ENCODE data around the gene GPN3. TPM values are rescaled to one million over a fixed set of nuclear protein-coding genes. Genes with fewer than 3 reads are reported as not detected.

Gene GPN3
- total and polyA plus RNA-seq, 2 of the 8 experiments (the other 6 are each of a cell fraction or from before 2014, with no cell fraction given) = 49.7 to 52.9 TPM

DNA sequence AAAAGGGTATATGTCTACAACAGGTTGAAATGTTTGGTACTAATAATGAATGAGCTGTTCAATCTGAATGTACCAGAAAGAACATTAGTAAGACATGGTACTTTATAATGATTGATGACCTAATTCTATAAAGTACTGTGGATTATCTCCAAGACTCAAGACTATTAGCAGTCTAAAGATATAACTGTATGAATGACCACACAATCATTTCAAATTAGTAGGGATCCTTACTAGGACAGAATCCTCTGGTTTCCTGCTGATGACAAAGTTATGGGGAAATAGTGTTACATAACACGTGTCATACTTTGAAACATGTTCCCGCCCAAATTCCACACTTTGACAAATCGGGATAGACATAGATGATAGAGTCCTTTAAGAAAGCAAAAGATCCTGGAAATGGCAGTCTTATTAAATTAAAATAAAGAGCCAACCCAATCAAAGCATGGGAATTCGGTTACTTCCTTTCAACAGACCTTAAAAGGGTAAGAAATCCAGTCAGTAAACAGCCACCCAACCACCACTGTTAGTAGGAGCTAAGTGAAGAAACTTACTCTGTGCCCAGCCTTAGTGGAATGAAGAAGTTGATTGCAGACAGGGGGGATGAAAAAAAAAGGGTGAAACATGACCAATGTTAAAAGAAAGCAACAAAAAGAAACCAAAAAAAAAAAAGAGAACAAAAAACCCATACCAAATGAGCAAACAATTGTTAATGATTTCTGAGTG lies 31.1 kb upstream of the GPN3 start (continued):
- TF ChIP-seq, protein P1, sequence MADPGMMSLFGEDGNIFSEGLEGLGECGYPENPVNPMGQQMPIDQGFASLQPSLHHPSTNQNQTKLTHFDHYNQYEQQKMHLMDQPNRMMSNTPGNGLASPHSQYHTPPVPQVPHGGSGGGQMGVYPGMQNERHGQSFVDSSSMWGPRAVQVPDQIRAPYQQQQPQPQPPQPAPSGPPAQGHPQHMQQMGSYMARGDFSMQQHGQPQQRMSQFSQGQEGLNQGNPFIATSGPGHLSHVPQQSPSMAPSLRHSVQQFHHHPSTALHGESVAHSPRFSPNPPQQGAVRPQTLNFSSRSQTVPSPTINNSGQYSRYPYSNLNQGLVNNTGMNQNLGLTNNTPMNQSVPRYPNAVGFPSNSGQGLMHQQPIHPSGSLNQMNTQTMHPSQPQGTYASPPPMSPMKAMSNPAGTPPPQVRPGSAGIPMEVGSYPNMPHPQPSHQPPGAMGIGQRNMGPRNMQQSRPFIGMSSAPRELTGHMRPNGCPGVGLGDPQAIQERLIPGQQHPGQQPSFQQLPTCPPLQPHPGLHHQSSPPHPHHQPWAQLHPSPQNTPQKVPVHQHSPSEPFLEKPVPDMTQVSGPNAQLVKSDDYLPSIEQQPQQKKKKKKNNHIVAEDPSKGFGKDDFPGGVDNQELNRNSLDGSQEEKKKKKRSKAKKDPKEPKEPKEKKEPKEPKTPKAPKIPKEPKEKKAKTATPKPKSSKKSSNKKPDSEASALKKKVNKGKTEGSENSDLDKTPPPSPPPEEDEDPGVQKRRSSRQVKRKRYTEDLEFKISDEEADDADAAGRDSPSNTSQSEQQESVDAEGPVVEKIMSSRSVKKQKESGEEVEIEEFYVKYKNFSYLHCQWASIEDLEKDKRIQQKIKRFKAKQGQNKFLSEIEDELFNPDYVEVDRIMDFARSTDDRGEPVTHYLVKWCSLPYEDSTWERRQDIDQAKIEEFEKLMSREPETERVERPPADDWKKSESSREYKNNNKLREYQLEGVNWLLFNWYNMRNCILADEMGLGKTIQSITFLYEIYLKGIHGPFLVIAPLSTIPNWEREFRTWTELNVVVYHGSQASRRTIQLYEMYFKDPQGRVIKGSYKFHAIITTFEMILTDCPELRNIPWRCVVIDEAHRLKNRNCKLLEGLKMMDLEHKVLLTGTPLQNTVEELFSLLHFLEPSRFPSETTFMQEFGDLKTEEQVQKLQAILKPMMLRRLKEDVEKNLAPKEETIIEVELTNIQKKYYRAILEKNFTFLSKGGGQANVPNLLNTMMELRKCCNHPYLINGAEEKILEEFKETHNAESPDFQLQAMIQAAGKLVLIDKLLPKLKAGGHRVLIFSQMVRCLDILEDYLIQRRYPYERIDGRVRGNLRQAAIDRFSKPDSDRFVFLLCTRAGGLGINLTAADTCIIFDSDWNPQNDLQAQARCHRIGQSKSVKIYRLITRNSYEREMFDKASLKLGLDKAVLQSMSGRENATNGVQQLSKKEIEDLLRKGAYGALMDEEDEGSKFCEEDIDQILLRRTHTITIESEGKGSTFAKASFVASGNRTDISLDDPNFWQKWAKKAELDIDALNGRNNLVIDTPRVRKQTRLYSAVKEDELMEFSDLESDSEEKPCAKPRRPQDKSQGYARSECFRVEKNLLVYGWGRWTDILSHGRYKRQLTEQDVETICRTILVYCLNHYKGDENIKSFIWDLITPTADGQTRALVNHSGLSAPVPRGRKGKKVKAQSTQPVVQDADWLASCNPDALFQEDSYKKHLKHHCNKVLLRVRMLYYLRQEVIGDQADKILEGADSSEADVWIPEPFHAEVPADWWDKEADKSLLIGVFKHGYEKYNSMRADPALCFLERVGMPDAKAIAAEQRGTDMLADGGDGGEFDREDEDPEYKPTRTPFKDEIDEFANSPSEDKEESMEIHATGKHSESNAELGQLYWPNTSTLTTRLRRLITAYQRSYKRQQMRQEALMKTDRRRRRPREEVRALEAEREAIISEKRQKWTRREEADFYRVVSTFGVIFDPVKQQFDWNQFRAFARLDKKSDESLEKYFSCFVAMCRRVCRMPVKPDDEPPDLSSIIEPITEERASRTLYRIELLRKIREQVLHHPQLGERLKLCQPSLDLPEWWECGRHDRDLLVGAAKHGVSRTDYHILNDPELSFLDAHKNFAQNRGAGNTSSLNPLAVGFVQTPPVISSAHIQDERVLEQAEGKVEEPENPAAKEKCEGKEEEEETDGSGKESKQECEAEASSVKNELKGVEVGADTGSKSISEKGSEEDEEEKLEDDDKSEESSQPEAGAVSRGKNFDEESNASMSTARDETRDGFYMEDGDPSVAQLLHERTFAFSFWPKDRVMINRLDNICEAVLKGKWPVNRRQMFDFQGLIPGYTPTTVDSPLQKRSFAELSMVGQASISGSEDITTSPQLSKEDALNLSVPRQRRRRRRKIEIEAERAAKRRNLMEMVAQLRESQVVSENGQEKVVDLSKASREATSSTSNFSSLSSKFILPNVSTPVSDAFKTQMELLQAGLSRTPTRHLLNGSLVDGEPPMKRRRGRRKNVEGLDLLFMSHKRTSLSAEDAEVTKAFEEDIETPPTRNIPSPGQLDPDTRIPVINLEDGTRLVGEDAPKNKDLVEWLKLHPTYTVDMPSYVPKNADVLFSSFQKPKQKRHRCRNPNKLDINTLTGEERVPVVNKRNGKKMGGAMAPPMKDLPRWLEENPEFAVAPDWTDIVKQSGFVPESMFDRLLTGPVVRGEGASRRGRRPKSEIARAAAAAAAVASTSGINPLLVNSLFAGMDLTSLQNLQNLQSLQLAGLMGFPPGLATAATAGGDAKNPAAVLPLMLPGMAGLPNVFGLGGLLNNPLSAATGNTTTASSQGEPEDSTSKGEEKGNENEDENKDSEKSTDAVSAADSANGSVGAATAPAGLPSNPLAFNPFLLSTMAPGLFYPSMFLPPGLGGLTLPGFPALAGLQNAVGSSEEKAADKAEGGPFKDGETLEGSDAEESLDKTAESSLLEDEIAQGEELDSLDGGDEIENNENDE (IDR thresholded peaks at IDR 0.05; ENCODE audit: insufficient replicate concordance, low read length) = no peak
- TF ChIP-seq EGR1 (IDR thresholded peaks at IDR 0.05; ENCODE audit: borderline replicate concordance, low read depth, low read length) = no peak
- TF ChIP-seq, protein P2, sequence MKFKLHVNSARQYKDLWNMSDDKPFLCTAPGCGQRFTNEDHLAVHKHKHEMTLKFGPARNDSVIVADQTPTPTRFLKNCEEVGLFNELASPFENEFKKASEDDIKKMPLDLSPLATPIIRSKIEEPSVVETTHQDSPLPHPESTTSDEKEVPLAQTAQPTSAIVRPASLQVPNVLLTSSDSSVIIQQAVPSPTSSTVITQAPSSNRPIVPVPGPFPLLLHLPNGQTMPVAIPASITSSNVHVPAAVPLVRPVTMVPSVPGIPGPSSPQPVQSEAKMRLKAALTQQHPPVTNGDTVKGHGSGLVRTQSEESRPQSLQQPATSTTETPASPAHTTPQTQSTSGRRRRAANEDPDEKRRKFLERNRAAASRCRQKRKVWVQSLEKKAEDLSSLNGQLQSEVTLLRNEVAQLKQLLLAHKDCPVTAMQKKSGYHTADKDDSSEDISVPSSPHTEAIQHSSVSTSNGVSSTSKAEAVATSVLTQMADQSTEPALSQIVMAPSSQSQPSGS (IDR thresholded peaks at IDR 0.05; ENCODE audit: low read length) = no peak
- TF ChIP-seq RAD21 (IDR thresholded peaks at IDR 0.05 in 1 of 2, conservative IDR thresholded peaks at IDR 0.05 in 1 of 2; ENCODE audit: low read depth in 2 of 2, low read length in 2 of 2) = no peak
- TF ChIP-seq BRCA1 (IDR thresholded peaks at IDR 0.05; ENCODE audit: low read depth, low read length) = no peak
- TF ChIP-seq TAF1 (IDR thresholded peaks at IDR 0.05; ENCODE audit: low read depth, low read length) = no peak
- TF ChIP-seq, protein P3, sequence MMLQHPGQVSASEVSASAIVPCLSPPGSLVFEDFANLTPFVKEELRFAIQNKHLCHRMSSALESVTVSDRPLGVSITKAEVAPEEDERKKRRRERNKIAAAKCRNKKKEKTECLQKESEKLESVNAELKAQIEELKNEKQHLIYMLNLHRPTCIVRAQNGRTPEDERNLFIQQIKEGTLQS (IDR thresholded peaks at IDR 0.05; ENCODE audit: insufficient read depth, low read depth, low read length) = no peak
- no peak for TF ChIP-seq TEAD4 (IDR thresholded peaks at IDR 0.05; ENCODE audit: low read depth, low read length)

All from H1 (cell line).